ENCODE measurements around the gene FHOD3. TPM values are rescaled to one million over a fixed set of nuclear protein-coding genes. Genes with fewer than 3 reads are reported as not detected.
A peak's percentile ranks its signal among the peaks of the same experiment; 100 is the strongest.

Gene FHOD3
- total RNA-seq: not detected

GRCh38 chr18:36297417-36298125 is at the start of gene FHOD3:
FHOD3 (plus strand) TSS chr18:36297713; CDS start chr18:36297836, 123 bp downstream.
- intact Hi-C loops (cut with micrococcal nuclease): no loop called here
- Mint-ChIP-seq H3K9me3 (no peaks in the 10 kb centered on the region), H3K4me1 (ENCODE audit: low read depth) (no peaks in the 10 kb centered on the region), H3K27ac (no peak within 1 kb of the TSS), H3K4me3 (no peak within 1 kb of the TSS), H3K36me3 (no peaks in the 10 kb centered on the region), H3K27me3 (peaks cover 15% of the 10 kb centered on the region)
- ChIA-PET POLR2A (no interaction called here), CTCF (no interaction called here)
- peak; percentile 12 for DNase-seq

GRCh38 chr18:36249392-36249791 is 48.1 kb upstream of the FHOD3 start:
- Mint-ChIP-seq H3K4me3 (no peak overlapping the region), H3K27me3 (peaks cover 28% of the 10 kb centered on the region), H3K9me3 (peaks cover 15% of the 10 kb centered on the region), H3K4me1 (ENCODE audit: low read depth) (no peaks in the 10 kb centered on the region), H3K36me3 (peaks cover 2% of the 10 kb centered on the region), H3K27ac (no peak overlapping the region)
- DNase-seq: no peak
- intact Hi-C loops (cut with micrococcal nuclease): no loop called here
- ChIA-PET CTCF (no interaction called here), POLR2A (interaction anchor here (0.5 kb wide), 1 partner anchor 404 kb away, joined by 5 read pairs; no protein-coding TSS in a partner anchor)

DNA sequence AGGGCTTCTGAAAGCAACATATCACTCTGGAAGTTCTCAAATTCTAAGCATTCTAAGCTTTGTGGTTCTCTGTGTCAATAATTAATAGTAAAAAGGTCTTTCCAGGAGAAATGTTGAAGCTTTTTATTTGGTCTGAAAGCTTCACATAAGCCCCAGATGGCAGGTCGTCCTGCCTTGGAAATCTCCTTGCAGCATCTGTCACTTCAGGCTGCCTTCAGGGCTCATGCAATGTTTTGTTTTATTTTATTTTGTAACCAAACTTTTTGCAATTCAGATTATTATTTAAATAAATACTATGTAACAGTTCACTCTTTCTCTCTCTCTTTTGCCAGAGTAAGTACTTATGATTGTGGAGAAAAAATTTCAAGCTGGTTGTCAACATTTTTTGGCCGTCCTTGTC is 46.7 kb upstream of the FHOD3 start:
- H3K4me1 Mint-ChIP-seq (ENCODE audit: low read depth): no peaks in the 10 kb centered on the region
- H3K27me3 Mint-ChIP-seq: peaks cover 22% of the 10 kb centered on the region
- DNase-seq: no peak
- no peaks in the 10 kb centered on the region for H3K36me3 Mint-ChIP-seq
- peaks cover 7% of the 10 kb centered on the region for H3K9me3 Mint-ChIP-seq
- CTCF ChIA-PET: no interaction called here
- H3K4me3 Mint-ChIP-seq: no peak overlapping the region
- intact Hi-C loops (cut with micrococcal nuclease): no loop called here
- POLR2A ChIA-PET: no interaction called here
- H3K27ac Mint-ChIP-seq: no peak overlapping the region

- Mint-ChIP-seq H3K9me3 (no peaks in the 10 kb centered on the region), H3K27me3 (peaks cover 8% of the 10 kb centered on the region), H3K4me1 (ENCODE audit: low read depth) (no peaks in the 10 kb centered on the region), H3K27ac (no peak overlapping the region), H3K36me3 (no peaks in the 10 kb centered on the region), H3K4me3 (no peak overlapping the region)
- no peak for DNase-seq
- ChIA-PET POLR2A (no interaction called here), CTCF (no interaction called here)
- intact Hi-C loops (cut with micrococcal nuclease): no loop called here
Measured at GRCh38 chr18:36255072-36255698, 42.3 kb upstream of the FHOD3 start.

DNA sequence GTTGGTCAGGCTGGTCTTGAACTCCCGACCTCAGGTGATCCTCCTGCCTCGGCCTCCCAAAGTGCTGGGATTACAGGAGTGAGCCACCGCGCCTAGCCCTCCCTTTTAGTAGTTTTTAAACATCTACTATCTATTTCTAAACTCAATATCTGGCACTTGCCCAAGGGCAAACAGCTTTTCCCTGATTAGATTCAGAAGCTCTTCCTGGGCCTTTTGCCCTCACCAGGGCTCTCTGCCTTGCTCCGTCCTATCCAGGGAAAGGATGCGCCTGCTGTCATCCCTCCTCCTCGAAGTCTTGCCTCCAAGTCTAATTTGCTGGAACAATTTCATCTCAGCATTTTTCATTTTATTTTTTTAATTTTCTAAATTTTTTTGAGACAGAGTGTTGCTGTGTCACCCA is 41.4 kb upstream of the FHOD3 start:
- H3K4me1 Mint-ChIP-seq (ENCODE audit: low read depth): no peaks in the 10 kb centered on the region
- H3K4me3 Mint-ChIP-seq: no peak overlapping the region
- no peak overlapping the region for H3K27ac Mint-ChIP-seq
- no peak for DNase-seq
- no peaks in the 10 kb centered on the region for H3K9me3 Mint-ChIP-seq
- POLR2A ChIA-PET: no interaction called here
- intact Hi-C loops (cut with micrococcal nuclease): no loop called here
- peaks cover 8% of the 10 kb centered on the region for H3K27me3 Mint-ChIP-seq
- CTCF ChIA-PET: no interaction called here
- no peaks in the 10 kb centered on the region for H3K36me3 Mint-ChIP-seq

- POLR2A ChIA-PET: no interaction called here
Measured at GRCh38 chr18:36262971-36263370, 34.5 kb upstream of the FHOD3 start.

GRCh38 chr18:36264283-36264682 is 33.2 kb upstream of the FHOD3 start:
- CTCF ChIA-PET: no interaction called here
- DNase-seq: no peak
- no peak overlapping the region for H3K27ac Mint-ChIP-seq
- intact Hi-C loops (cut with micrococcal nuclease): no loop called here
- no peaks in the 10 kb centered on the region for H3K9me3 Mint-ChIP-seq
- no peaks in the 10 kb centered on the region for H3K4me1 Mint-ChIP-seq (ENCODE audit: low read depth)
- H3K4me3 Mint-ChIP-seq: no peak overlapping the region
- no peaks in the 10 kb centered on the region for H3K36me3 Mint-ChIP-seq
- no peaks in the 10 kb centered on the region for H3K27me3 Mint-ChIP-seq
- POLR2A ChIA-PET: no interaction called here

More at GRCh38 chr18:36262971-36263370, 34.5 kb upstream of the FHOD3 start:
- intact Hi-C loops (cut with micrococcal nuclease): no loop called here
- CTCF ChIA-PET: interaction anchor here (0.6 to 1.2 kb wide), 2 partner anchors 21 to 167 kb away, joined by 3 read pairs; no protein-coding TSS in a partner anchor
- Mint-ChIP-seq H3K27me3 (peaks cover 2% of the 10 kb centered on the region), H3K4me1 (ENCODE audit: low read depth) (no peaks in the 10 kb centered on the region), H3K36me3 (no peaks in the 10 kb centered on the region), H3K27ac (no peak overlapping the region), H3K9me3 (no peaks in the 10 kb centered on the region), H3K4me3 (no peak overlapping the region)
- no peak for DNase-seq

DNA sequence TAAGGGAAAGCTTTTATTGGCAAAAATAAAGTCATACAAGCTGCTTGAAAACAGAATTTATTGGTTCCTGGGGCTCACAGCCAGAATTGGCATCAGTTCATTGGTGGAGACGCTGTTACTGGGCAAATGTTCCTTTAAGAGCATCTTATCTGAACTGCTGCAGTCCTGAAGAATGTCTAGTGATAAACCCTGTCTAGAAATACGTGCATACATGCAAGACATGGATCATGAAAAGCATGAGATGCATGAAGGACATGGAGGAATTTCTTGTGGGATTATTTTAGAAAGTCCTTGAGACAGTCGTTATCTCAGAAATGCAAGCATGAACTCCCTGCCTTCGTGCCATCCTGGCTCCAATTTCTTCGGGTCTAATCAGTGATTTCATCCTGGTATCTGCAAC is 32.5 kb upstream of the FHOD3 start:
- H3K27me3 Mint-ChIP-seq: peaks cover 3% of the 10 kb centered on the region
- no peaks in the 10 kb centered on the region for H3K4me1 Mint-ChIP-seq (ENCODE audit: low read depth)
- POLR2A ChIA-PET: no interaction called here
- intact Hi-C loops (cut with micrococcal nuclease): no loop called here
- DNase-seq: no peak
- no peak overlapping the region for H3K27ac Mint-ChIP-seq
- H3K4me3 Mint-ChIP-seq: no peak overlapping the region
- CTCF ChIA-PET: interaction anchor here (1.1 kb wide), 1 partner anchor 12 kb away, joined by 3 read pairs; no protein-coding TSS in a partner anchor
- no peaks in the 10 kb centered on the region for H3K9me3 Mint-ChIP-seq
- H3K36me3 Mint-ChIP-seq: no peaks in the 10 kb centered on the region

DNA sequence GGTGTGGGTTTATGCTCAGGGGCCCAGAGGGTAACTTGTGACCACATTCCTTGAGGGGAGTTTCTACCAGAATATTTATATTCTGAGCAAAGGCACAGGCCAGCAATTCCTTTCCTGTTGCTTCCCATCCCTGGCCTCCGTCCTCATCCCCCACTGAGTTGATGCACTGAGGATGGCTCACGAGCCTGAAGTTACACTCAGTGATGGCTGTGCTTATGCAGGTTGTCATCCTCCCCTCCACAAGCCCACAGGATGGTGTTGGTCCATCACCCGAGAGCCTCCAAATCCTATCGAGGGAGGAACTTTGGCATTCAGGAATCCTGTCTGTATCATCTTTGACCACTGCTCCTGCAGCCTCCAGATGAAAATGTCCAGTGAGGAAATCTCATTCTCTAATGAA is 28.4 kb upstream of the FHOD3 start:
- Mint-ChIP-seq H3K36me3 (no peaks in the 10 kb centered on the region), H3K9me3 (no peaks in the 10 kb centered on the region), H3K4me3 (no peak overlapping the region), H3K27ac (no peak overlapping the region), H3K27me3 (peaks cover 8% of the 10 kb centered on the region), H3K4me1 (ENCODE audit: low read depth) (no peaks in the 10 kb centered on the region)
- intact Hi-C loops (cut with micrococcal nuclease): no loop called here
- POLR2A ChIA-PET: no interaction called here
- CTCF ChIA-PET: no interaction called here
- no peak for DNase-seq

DNA sequence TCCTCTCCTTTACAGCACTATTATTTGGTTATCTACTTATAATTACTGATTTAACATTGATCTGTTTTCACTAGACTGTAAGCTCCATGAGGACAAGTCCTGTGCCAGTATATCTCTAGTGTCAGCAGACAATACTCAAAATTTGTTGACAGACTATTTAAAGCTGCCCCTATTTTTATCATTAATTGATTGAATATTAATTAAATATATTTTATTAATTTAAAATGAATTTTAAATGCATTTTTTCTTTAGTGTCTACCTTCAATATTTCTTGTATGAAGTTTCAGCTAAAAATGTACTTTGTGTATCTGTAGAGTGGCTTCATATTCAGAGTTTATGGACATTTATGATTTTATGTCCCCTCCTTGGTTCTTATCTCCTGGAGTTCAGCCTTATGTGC is 26.4 kb upstream of the FHOD3 start:
- H3K27ac Mint-ChIP-seq: no peak overlapping the region
- ChIA-PET POLR2A (no interaction called here), CTCF (interaction anchor here (1.2 kb wide), 1 partner anchor 13 kb away, joined by 3 read pairs; no protein-coding TSS in a partner anchor)
- H3K9me3 Mint-ChIP-seq: no peaks in the 10 kb centered on the region
- no peaks in the 10 kb centered on the region for H3K4me1 Mint-ChIP-seq (ENCODE audit: low read depth)
- H3K27me3 Mint-ChIP-seq: peaks cover 10% of the 10 kb centered on the region
- no peak overlapping the region for H3K4me3 Mint-ChIP-seq
- DNase-seq: no peak
- intact Hi-C loops (cut with micrococcal nuclease): no loop called here
- H3K36me3 Mint-ChIP-seq: no peaks in the 10 kb centered on the region

- no peak for DNase-seq
Measured at GRCh38 chr18:36273347-36273746, 24.2 kb upstream of the FHOD3 start.

DNA sequence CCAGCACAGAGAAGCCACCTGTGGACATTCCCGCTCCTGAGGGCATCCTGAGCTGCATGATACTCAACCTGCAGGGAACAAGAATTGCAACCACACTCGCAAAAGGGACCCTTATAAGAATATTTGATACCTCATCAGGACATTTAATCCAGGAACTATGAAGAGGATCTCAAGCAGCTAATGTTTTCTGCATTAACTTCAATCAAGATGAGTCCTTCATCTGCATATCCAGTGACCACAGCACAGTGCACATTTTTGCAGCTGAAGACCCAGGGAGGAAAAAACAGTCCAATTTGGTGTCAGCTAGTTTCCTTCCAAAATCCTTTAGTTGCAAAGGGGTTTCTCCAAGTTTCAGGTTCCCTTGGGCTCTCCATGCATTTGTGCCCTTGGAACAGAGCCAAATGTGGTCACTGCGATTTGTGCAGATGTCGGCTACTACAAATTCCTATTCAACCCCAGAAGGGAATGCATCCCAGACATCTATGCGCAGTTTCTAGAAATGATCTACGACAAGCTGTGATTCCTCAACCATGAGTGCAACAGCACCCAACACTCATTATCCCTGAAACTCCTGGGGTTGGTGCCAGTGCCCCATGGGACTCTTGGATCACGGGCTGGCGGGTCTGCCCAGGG is 23.3 kb upstream of the FHOD3 start:
- CTCF ChIA-PET: no interaction called here
- intact Hi-C loops (cut with micrococcal nuclease): no loop called here
- POLR2A ChIA-PET: no interaction called here
- Mint-ChIP-seq H3K4me3 (no peak overlapping the region), H3K27me3 (peaks cover 15% of the 10 kb centered on the region), H3K36me3 (no peaks in the 10 kb centered on the region), H3K4me1 (ENCODE audit: low read depth) (no peaks in the 10 kb centered on the region), H3K9me3 (no peaks in the 10 kb centered on the region), H3K27ac (no peak overlapping the region)
- no peak for DNase-seq

More at GRCh38 chr18:36273347-36273746, 24.2 kb upstream of the FHOD3 start:
- Mint-ChIP-seq H3K36me3 (no peaks in the 10 kb centered on the region), H3K4me3 (no peak overlapping the region), H3K27ac (no peak overlapping the region), H3K4me1 (ENCODE audit: low read depth) (no peaks in the 10 kb centered on the region), H3K9me3 (no peaks in the 10 kb centered on the region), H3K27me3 (peaks cover 15% of the 10 kb centered on the region)
- intact Hi-C loops (cut with micrococcal nuclease): no loop called here
- POLR2A ChIA-PET: no interaction called here
- CTCF ChIA-PET: no interaction called here

DNA sequence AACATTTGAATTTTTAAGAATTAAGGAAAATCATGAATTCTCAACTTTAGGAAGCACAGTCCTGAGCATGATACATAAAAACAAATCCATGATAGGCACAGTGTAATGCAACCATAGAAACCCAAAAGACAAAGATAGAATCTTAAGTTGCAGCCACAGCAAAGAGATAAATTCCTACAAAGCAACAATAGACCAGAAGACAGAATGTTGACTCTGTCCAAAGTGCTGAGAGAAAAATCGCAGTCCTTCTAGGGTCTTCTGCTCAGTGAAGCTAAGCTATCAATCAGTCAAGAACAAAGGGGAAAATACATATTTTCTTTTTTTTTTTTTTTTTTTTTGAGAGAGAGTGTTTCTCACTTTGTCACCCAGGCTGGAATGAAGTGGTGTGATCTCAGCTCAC is 22.0 kb upstream of the FHOD3 start:
- H3K4me1 Mint-ChIP-seq (ENCODE audit: low read depth): no peaks in the 10 kb centered on the region
- ChIA-PET POLR2A (no interaction called here), CTCF (no interaction called here)
- peaks cover 17% of the 10 kb centered on the region for H3K27me3 Mint-ChIP-seq
- H3K36me3 Mint-ChIP-seq: no peaks in the 10 kb centered on the region
- no peaks in the 10 kb centered on the region for H3K9me3 Mint-ChIP-seq
- DNase-seq: no peak
- intact Hi-C loops (cut with micrococcal nuclease): no loop called here
- no peak overlapping the region for H3K4me3 Mint-ChIP-seq
- H3K27ac Mint-ChIP-seq: no peak overlapping the region
